Urothelium cell line (cell line): ENCODE measurements around the gene ZIC3.
"Not testable (repeated sequence)": the region's sequence is repeated elsewhere in the genome, so short reads cannot be mapped to it uniquely, and the experiment has no call there.

ENCODE experiments used
- DNase-seq: peaks from one replicate; pipeline ENCODE4 v3.0.0; 2011; ENCODE audit warnings: low spot score, mixed read lengths
- FAIRE-seq: peaks from 2 replicates; lab custom pipeline; 2011; peaks lifted over from hg19 to GRCh38; lab: Jason Lieb, UNC

ZIC3 gene

DNA sequence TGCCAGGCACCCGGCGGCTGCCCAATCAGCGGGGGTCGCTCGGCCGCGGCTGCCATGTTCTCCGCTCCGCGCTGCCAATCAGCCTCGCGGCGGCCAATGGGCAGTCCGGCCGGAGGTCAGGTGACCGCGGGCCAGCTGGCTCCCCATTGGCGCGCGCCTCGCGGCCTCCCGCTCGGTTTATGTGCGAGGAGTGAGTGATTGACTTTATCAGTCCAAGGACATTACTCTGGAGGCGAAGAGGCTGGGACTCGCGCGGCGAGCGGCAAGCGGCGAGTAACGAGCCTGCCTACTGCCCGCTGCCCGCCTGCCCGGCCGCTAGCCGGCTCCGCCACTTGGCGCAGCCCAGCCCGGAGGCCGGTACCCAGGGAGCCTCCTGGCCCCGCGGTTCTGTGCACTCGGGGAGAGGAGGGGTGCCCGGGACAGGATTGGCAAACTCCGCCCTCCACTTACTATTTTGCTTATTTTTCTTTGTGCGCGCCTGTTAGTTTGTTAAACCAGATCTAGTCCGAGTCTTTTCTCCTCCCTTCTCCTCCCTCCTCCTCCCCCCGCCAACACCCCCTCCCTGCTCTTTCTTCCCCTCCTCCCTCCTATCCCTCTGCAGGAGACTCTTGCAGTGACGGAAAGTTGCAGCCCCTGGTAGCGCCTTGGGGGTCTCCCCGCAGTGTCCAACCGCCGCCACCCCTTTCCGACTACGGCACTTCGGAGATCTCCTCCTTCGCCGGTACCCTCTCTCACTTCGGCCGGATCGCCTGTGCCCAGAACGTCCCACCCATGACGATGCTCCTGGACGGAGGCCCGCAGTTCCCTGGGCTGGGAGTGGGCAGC, at the start of gene ZIC3:
Gene ZIC3, plus strand, starts transcription at position 207 of the 825 bp plus-strand sequence. Its CDS starts 565 bp downstream, at position 772.
- FAIRE-seq (no peak), DNase-seq (peak; percentile 83)

DNA sequence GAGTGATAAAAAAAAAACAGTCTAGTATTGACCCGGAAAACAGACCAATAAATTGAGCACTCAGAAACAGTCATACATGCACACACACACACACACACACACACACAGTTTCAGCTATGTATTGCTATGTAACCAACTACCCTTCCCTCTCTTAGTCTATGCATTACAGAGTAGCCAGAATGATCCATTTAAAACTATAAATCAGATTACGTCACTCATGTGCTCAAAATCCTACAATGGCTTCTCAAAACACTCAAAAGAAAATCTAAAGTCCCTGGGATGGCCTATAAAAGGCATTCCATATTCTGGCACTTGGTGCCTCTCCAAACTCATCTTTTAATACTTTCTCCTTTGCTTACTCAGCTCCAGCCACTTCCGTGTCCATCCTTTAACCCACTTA, 46.5 kb upstream of the ZIC3 start:
- FAIRE-seq, result no peak

DNA sequence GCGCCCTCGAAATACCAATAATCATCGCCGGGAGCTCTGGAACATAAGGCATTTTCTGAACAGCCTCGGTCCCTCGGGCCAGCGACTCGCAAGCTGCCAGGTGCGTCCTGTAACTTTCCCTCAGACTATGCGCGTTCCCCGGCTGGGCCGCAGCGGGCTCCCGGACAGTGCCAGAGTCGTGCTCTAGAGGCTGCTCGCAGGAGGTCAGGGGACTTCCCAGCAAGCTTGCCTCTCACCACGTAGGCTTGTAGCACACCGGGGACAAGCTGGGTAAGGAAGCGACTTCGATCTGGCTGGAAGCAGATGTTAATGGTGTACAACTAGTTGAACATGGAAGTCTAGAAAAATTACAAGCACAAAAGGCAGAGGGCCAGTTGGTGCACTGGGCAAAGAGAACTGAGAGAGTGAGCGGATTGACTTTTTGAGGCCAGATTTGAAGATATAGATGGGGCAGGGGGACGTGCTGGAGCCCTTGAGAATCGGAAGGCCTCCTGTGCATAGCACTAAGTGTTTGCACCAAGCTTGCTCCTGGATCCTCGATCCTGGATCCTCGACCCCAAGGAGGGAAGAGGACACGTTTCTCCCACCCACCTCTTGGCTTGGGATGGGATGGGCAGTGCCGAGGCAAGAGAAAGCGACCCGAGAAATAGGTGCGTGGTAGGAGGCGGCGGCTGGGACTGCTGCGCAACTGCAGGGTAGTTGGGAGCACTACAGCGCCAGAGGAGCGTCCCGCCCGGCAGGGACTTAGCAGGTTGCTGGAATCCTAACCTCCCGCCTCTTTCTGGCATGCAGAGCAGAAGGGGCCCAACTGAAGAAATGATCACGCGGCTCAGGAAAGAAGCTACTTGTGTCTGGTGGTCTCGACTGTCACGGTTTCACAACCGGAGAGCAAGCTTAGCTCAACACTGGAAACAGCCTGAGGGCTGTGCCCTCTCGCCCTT, 19.9 kb upstream of the ZIC3 start:
- FAIRE-seq (no peak), DNase-seq (no peak)

More for the DNA sequence above, 46.5 kb upstream of the ZIC3 start:
- DNase-seq, result no peak

DNA sequence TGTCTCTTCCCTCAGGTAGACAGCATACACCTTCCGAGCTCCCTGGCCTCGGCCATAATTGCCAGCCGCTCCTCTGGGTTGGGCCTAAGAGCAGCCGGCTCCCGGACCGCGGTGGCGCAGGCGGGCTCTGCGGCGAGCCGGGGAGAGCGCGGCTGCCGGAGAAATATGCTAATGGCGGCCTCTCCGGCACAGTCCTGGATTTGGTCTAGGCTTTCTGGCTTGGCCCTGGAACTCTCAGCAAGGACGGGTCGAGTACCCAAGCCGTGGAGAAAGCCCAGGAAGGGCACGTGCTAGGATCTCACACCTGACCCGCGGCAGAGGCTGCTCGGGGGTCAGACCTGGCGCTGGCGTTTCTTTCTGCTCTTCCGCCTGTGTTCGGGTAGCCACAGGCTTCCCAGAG, 18.6 kb upstream of the ZIC3 start:
- no peak for FAIRE-seq
- no peak for DNase-seq

DNA sequence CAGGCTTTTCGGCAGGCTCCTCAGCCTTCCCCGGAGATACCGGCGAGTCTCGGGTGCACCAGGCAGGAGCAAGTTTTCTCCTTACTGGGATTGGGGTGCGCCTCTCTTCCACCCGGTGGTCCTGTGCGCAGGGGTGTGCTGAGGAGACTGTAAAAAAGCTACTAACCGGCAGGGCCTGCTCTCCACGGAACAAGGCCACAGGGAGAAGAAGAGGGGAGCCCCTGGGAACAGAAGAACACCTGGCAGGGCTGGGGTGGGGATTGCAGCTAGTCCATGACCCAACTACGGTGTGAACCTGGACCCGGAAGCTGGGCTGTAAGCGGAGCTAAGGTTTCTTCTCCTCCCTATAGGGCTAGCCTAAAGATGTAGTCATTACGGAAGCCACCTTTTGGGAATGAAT, 17.7 kb upstream of the ZIC3 start:
- no peak for FAIRE-seq
- no peak for DNase-seq

DNA sequence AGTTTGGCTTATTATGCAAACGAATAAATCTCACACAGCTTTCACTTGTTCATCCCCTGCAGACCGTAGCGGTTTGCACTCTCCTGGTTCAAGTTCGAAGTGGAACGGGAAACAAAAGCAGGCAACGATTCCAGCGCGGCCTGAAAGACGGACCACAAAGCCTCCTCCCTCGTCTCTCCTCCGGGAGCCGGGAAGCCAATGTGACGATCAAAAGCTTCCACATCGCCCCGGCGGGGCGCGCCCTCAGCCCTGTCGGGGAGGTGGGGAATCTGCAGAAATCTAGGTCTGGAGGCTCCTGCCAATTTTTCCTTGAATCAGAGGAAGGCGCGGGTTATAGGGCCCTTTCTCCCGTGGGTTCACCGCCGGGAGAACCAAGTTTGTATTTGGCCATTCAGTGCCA, 16.9 kb upstream of the ZIC3 start:
- DNase-seq (no peak), FAIRE-seq (no peak)

DNA sequence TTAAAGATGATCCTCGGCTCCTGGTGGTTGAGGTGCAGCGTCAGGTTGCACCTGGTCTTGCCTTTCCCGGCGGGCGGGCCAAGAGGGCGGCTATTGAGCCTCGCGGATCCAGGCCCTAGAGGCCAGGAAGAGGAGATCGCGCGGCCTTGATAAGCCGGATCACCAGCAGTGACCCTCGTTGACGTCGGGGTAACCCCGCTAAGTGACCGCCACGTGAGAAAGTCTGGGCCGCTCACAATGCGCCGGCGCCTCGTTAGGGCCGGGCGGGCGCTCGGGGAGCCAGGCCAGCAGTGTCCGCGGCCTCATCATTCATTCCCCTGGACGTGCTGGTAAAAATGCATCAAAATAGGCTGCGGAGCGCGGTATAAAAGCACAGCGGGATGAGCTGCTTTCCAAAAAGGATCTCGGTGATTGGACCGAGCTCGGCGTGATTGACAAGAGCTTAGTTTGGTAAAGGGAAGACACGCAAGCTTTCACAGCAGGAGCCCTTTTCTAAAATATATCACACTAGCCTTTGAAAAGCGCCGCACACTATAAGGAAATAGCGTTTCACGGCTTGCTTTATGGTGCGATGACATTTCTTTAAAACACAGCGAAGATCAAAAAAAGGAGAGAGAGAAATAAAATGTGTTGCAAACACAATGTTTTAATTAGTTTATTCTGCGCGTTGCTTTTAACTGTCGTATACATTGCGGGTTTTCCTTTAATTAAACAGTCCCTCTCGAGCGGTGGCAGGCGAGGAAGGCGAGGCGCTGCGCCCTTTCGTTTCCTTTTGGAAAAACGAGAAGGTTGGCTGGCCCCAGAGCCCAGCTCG, 15.9 kb upstream of the ZIC3 start:
- DNase-seq (no peak), FAIRE-seq (no peak)

DNA sequence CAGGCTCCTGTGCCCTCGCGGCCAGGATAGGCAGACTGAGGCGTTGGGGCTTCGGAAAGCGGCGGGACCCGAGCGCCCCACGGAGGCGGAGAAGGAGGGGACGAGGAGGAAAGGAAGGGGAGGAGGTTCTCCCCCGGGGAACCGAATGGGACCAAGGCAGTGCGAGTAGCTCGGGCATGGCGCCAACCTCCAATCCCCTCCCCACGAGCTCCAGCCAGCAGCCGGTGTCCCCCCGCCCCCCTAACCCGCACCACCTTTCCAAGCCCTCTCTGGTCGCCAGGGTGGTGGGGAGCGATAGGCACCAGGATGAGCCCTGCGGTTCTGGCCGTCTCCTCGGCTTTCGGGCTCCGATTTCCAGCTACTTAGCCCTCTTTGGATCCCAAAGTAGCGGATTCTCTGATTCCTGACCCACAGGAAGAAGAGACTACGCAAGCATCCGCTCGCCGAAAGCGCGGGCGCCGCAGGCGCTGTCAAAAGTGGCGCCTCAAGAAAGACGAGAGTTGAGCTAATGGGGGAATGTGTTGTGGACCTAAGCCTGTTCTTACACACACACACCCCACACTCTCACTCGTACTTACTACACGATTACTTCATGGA, 15.2 kb upstream of the ZIC3 start:
- FAIRE-seq (no peak), DNase-seq (no peak)

DNA sequence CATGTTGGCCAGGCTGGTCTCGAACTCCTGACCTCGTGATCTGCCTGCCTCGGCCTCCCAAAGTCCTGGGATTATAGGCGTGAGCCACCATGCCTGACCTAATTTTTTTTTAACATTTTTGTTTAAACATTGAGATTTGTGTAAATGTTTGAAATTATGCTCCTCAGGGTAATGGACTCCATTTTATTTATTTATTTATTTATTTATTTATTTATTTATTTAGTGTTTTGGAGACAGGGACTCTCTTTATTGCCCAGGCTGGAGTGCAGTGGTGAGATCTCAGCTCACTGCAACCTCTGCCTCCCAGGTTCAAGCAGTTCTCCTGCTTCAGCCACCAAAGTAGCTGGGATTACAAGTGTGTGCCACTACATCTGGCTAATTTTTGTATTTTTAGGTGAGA, 13.8 kb upstream of the ZIC3 start:
- not testable (repeated sequence) for FAIRE-seq, DNase-seq

DNA sequence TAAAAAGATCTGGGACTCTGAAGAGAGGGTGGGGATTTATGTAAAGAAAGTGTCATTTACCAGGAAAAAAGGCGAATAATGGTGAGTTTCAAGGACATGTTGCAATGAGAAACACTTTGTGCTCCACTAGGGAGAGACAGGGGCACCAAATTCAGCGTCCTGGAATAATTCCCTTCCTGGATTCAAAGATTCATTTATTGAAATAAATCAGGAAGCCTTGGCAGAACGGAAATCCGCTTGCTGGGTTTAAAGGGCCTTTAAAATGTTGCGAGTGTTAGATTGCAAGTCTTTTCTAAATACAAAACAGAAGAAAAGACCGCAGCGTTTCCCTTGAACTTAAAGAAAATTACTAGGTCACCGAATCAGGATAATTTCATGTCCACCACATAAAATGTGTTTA, 3.8 kb upstream of the ZIC3 start:
- no peak for DNase-seq

DNA sequence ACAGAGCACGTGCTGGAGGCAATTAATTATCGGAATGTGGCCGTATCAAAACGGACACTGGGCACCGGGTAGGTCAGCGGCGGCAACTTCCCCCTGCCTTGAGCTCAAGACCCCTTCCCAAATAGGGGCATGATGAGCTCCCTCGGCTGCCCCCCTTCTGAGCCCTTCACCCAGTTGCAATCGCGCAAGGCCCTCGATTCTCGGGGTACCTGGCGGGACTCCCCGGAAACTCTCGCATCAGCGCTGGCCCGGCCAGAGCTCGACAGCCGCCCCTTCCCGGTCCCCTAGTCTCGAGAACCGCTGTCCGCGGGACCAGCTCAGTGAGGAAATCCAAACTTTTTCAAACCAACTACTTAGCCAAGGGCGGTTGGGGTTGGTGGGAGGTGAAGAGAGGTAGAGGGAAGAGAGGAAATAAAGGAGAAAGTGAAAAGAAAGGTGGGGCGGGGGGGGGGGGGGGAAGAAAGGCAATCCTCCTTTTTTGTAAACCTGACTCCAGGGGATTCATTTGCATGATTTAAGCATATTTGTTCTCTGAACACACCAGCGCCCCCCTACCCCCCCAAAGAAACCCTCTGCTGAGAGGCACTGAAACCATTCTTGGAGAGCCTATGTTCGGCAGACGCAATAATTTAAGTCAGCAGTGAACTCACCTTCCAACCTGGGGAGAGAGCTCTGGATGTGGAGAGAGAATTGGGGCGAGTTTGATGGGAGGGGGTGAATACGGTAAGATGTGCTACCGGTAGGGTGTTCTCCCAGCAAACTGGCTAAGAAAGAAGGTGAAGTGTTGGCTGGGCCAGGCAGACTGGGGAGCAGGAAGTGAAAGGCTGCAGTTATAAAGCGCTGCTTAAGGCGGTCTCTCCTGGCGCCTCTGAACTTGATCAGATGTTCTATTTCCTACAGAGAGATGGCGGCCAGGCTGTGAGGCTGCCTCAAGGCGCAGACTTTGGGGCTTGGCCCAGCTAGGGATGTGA, 2.0 kb upstream of the ZIC3 start:
- DNase-seq (no peak), FAIRE-seq (no peak)

More for the DNA sequence above, 3.8 kb upstream of the ZIC3 start:
- FAIRE-seq, result no peak

DNA sequence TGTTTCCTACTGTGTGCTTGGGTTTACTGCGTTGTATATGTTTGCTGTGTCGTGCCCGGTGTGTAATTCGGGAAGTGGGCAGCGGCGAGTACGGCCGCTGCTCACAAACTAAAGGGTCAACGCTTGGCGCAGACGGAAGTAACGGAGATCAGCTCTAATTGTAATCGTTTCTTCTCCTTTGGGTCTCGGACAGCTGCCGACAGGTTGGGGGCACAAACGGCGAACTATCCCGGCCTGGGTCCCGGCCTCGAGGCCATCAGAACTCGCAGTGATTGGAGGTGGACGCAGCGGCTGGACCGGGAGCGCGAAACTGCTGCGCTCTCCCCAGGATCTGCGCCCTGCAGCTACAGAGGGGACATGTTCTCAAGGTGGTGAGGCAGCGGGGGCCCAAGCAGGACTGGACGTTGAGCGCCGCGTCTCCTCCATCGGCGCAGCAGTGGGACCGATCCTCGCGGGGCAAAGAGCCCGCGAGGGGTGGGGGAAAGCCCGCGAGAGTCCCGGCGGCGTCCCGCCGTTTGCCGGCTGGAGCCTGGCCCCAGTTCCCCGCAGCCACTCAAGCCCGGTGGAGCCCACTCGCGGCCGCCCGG, 516 bp upstream of the ZIC3 start:
- FAIRE-seq (no peak), DNase-seq (no peak)

DNA sequence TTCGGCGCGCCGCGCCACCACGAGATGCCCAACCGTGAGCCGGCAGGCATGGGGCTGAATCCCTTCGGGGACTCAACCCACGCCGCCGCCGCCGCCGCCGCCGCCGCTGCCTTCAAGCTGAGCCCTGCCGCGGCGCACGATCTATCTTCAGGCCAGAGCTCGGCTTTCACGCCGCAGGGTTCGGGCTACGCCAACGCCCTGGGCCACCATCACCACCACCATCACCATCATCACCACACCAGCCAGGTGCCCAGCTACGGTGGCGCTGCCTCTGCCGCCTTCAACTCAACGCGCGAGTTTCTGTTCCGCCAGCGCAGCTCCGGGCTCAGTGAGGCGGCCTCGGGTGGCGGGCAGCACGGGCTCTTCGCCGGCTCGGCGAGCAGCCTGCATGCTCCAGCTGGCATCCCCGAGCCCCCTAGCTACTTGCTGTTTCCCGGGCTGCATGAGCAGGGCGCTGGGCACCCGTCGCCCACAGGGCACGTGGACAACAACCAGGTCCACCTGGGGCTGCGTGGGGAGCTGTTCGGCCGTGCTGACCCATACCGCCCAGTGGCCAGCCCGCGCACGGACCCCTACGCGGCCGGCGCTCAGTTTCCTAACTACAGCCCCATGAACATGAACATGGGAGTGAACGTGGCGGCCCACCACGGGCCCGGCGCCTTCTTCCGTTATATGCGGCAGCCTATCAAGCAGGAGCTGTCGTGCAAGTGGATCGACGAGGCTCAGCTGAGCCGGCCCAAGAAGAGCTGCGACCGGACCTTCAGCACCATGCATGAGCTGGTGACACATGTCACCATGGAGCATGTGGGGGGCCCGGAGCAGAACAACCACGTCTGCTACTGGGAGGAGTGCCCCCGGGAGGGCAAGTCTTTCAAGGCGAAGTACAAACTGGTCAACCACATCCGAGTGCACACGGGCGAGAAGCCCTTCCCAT, 1.1 kb downstream of the ZIC3 start:
- no peak for DNase-seq
- FAIRE-seq, result no peak

DNA sequence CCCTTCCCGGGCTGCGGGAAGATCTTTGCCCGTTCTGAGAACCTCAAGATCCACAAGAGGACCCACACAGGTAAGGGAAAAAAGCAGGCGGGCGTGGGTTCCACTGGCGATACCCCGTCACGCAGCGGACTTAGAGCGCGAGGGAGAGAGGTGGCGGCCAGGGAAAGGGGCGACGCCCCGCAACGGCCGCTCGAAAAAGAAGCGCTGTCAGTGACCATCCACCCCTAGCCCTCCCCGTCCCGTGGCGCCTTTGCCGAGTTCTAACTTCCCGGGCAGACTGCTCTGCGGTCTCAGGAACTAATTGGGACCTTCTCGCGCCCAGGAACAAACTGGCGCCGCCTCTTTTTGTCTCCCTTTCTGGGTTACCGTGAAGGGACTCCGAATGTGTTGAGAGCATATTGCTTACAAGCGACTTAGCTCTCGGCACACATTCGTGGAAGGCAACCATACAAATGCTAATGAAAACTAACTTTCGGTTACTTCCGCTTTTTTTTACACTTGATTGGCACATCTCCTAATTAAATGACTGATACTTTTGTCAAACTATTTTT, 1.8 kb downstream of the ZIC3 start:
- FAIRE-seq (no peak), DNase-seq (no peak)

DNA sequence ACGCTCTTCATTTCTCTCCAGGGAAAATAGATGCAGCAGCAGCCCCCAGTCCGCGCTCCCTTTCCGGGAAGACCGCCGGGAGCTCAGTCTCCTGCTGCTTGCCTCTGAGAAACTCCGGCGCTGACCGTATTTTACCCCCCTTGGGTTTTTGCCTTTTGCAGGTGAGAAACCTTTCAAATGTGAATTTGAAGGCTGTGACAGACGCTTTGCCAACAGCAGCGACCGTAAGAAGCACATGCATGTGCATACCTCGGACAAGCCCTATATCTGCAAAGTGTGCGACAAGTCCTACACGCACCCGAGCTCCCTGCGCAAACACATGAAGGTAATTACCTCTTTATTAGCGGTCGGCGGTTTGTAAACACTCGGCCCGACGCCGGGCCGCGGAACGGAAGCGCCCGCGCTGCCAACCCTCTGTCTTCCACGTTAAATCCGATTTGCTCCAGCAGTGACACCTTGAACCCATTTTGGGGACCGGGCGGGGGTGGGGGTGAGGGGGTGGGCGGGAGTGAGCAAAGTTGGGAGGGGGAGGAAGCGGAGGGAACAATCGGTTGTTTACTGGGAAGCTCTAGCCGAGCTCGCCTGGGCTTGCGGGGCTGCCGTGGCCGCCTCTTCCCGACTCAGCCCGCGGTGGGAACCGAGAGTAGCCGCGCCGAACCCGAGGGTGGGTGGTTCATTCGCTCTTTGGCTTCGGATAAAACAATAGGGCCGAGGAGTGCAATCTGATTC, 3.0 kb downstream of the ZIC3 start:
- DNase-seq, result no peak
- FAIRE-seq, result no peak

DNA sequence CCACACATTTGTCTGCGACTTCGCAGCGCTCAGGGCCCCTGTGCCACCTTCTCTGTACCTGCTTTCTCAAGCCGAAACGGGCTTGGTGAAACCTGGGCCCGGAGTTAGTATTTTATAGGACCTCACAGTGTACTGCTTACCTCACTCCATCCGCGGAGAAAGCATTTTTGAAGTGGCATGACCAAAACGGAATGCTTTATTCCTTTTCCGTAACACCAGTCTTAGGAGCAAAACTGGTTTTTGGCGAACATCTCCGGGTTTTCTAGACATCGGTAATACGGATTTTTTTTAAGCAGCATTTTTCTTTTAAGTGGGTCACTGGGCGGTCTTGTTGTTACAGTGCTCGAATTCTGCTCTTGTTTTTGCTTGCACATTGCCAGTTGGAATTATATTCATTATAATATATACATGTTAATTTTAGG, 3.6 kb downstream of the ZIC3 start:
- DNase-seq, result no peak
- FAIRE-seq, result no peak
